Stimulated activated CD8-positive, alpha-beta memory T cell treated with anti-CD3 and anti-CD28 coated beads, Interleukin-2, amount 100 ng/mL, for 1 hour (primary cell): Measurements from ENCODE around the gene PSMD5.

Source experiments
- DNase-seq, 2 donors: peaks; one replicate each; pipeline ENCODE4 v3.0.0-alpha.2; 2020; ENCODE audit warnings: low read depth in 2 of 2

PSMD5 gene

DNA sequence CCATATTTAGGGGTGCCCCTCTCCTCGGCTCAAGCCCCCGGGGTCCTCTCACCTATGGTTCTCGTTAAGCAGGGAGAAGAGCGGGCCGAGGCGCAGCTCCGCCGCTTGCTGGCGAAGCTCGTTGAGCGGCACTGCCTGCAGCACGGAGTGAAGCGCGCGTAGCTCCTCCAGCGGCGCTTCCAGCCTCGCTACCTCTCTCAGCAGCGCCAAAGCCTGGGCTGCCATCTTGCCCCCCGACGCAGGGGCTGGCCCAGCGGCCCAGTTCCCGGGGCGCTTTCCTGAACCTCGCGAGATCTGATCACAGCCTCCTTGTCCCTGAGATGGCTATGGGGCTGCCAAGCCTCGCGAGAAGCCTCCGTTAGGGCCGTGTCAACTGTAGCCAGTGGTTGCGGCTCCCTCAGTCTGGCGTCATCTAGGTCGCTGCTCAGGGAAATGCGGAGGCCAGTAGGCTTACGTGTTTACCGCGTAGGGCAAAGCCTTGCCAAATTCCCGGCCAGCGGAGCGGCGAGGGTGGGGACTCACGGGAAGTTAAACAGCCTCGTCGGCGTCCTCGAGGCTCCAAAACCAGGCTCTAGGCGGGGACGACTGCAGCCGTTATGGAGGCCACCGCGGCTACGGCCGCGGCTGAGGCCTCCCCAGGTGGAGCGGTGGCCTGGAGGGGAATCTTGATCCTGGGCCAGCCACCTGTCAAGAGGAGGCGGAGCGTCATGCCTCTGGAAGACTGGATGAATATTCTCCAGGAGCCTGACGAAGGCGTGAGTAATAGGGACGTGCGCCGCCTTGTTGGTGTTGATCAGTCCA is at the start of gene PSMD5:
TSS of gene PSMD5 (minus strand) at position 238 of the 801 bp plus-strand sequence. CDS start at position 225, 13 bp downstream.
- DNase-seq, result peak; percentile 84 to 90

DNA sequence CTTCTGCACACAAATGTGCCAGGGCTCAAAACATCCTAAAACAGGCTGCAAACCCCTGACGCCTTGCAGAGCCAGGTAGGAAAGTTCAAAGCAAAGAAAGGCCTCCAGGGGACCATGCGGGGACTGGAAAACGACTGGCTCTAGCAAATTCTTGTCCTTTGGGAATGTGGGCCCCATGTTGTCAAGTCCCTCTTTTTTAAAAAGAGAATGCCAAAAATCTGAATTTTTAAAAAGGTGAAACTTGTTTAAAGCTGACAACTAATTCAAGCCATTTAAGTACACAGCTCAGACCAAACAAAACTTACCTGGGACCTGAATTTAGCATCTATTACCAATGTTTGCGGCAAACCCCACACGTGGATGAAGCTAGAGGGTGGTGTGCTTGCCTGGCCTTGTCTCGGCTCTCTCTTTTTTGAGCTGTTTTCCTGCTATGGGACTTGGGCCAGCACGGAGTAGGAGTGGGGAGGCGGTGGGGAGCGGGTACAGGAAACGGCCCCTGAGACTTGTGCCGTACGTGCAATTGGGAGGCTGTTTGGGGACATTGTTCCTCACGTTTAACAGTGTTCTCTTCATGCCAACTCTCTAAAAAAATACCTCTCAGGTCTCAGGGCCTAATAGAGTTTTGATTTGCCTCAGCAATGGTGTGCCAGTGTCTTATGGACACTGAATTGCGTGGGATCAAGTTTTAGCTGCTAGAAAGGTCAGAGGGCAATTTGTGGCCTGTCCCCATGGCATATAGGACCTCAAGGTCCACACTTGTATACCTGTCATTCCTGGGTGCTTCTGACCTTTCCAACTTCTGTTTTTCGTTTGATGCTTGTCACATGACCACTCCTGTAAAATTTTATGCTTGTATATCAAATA is 49.4 kb upstream of the PSMD5 start:
- no peak for DNase-seq

DNA sequence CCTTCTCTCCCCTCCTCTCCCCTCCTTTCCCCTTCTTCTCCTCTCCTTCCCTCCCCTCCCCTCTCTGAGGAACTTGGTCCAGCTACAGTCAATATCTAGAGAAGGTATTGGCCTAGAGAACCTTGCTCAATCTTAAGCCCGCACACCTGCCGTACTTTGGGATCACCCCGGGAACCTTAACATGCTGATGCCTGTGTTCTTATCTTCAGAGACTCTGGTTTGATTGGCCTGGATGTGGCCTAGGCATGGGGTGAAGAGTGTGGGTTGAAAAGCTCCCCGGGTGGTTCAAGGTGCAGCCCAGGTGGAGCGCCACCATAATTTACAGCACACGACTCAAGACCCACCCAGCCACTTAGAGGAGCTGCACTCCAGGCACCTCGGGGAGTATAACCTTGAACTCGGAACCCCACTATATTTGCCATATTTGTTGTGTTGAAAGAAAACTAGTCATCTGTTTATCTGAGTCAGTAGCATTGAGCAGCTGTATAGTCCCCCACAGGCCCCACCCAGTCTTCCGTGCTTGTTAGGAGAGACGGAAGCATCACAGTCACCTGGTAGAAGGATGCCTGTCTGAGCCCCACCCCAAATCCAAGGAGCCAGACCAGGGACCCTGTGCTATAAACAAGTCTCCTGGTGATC is 48.6 kb upstream of the PSMD5 start:
- no peak for DNase-seq

DNA sequence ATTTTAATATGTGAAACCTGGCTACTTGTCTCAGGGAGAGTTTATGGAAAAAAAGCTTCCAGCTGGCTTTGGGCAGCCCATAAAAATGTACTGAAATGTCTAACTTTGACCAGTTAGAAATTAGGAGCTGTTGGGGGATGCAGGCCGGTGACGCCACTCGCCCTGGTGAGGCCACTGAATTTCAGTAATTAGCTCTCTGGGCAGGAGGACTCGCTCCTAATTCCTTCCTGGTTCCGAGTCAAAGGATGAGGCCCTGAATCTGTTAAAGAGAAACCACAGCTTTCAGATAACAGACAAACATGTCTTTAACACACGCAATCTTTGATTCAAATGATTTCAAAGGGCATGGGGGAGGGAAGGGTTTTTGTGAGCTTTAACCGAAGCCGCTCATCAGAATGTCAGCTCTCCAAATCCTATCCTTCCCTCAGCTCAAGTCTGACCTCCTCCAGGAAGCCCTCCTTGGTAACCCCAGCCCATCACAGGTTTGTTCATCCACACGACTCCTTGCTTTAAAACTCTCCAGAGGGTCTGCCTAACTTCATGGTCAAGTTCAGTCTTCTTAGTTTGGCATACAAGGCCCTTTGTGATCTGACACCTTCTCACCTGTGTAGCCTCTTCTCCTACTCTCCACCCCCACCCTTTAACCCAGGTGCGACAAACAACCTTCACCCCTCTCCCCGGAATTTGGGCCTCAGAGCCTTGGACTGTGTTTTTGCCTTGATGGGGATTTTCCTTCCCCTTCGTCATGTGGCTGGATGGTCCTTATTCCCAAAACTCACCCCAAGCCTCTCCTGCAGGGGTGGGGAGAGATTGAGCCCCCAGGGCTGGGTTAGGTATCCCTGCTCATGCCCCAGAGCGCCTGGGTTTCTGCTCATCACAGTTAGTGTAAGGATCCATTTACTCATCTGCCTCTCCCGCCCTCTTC is 47.9 kb upstream of the PSMD5 start:
- DNase-seq, result no peak

DNA sequence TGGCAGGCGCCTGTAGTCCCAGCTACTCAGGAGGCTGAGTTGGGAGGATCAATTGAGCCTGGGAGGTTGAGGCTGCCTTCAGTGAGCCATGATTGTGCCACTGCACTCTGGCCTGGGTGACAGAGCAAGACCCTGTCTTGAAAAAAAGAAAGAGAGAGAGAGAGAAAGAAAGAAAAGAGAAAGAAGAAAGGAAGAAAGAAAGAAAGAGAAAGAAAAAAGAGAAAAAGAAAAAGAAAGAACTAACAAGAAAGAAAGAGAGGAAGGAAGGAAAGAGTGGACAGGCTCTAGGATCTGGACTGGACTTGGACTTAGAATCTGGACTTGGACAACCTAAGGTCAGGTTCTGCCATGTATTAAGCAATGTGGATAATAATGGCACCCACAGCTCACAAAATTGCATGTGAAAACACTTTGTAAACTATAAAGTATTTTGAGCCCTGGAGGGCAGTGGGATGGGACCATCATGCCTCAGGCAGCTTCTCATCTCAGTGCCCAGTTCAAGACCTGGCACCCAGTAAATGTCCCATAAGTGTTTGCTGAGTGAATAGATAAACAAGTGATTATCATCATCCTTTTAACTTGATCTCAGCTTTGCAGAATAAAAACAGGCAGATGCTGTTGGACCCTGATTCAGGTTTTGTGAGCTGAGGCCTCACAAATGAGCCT is 47.0 kb upstream of the PSMD5 start:
- DNase-seq, result no peak

DNA sequence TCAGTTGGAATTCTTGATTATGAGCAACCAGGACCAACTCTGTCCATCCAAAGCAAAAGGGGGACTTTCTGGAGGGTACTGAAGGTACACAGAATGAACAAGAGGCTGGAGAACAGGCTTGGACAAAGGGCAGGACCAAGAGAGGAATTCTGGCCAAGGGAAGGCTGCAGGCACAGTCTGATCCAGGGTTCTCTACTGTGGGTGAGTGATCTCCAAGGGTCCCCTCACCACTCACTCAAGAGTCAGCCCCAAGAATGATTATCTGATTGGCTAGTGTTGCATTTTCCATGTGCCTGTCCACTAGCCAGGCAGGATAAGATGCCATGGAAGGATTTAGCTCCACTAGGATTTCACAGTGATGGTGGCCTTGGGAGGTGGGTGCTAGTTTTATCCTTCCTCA is 45.9 kb upstream of the PSMD5 start:
- DNase-seq, result no peak

DNA sequence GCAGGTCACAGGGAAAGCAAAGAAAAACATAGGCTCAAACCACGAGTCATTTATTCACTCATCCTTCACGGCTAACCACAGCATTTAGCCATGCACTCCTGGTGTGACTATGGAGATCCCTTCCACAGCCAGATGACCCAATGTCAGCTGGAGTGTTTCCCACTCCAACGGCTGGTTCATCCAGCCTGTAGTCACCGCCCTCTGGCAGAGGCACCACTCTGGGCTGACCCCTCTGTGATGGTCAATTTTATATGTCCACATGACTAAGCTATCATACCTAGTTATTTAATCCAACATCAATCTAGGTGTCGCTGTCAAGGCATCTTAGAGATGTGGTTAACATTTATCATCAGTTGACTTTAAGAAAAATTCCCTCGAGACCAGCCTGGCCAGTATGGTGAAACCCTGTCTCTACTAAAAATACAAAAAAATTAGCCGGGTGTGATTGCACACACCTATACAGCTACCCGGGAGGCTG is 43.8 kb upstream of the PSMD5 start:
- no peak for DNase-seq

DNA sequence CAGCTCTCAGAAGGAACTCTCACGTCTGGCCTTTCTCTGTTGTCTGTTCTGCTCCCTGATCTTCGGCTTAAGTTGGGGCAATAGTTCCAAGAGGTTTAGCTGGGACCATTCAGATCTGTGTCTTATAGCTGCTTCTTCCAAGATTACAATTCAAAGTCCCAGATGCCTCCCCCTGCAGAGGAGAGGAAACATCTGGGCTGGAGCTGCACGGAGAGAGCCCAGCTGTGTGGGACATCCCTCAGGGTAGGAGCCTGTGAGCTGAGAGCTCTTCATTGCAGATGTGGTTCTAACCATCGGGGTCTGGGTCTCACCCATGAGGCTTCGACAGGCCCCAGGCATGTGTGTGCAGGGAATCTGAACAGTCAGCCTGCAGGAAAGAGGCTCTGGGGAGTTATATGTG is 43.2 kb upstream of the PSMD5 start:
- no peak for DNase-seq

DNA sequence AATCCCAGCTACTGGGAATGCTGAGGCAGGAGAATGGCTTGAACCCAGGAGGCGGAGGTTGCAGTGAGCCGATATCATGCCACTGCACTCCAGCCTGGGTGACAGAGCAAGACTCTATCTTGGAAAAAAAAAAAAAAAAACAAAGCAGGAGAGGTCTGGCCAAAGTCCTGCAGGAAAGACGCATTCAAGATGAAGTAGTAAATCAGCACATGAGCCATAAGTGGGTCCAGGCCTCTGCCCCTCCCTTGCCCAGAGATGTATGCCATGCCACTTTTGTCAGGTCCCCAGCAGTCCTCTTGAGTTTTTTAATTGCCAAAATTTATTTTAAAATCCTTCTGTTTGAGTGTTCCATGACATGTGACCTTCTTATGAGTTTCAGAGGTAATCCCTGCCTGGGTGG is 42.7 kb upstream of the PSMD5 start:
- no peak for DNase-seq

DNA sequence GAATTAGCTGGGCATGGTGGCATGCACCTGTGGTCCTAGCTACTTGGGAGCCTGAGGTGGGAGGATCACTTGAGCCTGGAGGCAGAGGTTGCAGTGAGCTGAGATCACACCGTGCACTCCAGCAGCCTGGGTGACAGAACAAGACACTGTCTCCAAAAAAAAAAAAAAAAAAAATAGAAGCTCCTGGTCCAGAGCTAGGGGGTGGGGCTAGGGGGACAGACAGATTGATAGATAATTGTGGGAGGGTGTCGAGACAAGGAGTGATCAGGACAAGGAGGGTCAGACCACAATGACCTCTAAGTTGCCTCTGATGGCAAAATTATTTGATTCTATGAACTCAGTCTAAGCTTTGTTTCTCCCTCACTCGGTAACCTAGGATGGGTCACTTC is 40.9 kb upstream of the PSMD5 start:
- DNase-seq, result no peak

DNA sequence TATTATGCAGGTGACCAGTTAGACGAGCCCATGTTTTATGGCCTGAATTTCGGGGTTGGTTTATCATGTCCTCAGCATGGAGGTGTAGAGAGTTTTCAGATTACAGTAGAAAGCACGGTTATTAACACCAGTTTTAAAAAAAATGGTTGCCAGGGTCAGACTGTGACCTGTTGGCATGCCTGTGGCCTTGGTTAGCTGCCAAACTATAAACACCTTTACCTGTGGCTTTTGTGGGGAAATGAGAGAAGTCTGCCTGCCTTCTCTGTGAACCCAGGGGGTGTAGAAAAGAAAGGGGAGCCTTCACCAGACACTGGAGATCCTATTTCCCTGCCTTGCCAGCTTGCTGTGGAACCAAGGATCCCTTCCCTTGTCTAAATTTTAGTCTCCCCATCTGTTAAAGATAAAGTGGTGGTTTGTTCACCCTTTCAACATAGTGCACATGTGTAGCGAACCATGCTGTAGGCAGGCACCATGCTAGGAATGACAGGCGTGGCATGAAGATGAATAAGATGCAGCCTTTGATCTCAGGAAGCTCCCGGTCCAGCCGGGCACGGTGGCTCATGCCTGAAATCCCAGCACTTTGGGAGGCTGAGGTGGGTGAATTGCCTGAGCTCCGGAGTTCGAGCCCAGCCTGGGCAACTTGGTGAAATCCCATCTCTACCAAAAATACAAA is 40.3 kb upstream of the PSMD5 start:
- DNase-seq, result no peak

DNA sequence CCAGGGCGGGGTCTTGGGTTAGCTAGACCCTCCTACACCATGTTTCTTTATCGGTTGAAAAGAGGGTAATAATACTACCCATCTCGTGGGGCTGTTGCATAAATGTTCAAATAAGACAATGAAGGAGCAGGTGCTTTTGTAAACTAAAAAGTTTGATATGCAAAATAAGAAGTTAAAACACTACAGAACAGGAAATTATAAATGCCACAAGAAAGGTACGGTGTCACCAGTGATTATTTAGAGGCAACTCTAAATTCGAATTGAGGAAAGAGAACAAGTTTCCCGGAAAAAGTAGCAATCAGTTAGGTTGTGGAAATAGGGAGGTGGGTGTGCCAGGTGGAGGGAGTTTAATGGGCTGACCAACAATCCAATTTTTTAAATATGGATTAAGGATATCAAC is 36.7 kb upstream of the PSMD5 start:
- DNase-seq, result no peak

DNA sequence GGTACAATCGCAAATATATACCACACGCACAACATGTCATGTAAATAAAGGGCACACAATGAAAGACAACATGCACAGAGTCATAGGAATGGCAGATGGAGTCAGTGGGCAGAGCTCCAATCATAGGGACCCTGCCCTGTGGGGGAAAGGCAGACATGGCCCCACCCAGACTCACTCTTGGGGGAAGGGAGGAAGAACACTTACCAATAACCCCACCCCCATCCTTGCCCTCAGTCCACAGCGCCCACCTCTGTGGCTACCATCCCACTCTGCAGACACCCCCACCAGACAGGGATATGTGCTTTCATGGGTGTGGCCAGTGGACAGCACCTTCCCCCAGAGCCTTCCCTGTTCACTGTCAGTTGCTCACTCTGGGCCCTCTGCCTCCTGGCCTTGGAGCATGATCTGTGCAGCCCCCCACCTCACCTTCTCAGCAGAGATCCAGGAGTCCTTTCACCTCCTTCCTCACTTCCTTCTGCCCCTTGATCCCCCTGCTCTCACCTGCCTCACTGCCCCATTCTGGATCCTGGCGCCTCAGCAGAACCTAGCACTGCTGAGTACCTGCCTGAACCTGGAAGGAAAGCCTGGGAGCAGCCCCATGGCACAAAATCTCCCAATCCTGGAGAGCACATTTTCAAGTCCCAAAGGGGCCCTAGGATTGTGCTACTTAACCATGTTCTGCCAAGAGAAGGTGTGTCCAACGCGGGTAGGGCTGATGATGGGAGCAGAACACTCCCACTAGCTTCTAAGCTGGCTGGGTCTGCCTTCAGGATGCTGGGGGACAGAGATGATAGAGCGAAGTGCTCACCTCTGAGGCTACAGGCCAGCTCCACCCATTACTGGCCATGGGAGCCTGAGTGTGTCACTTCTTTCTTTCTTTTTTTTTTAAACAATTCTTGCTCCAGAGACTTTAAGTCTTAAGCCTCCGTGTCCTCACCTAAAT is 35.7 kb upstream of the PSMD5 start:
- no peak for DNase-seq

DNA sequence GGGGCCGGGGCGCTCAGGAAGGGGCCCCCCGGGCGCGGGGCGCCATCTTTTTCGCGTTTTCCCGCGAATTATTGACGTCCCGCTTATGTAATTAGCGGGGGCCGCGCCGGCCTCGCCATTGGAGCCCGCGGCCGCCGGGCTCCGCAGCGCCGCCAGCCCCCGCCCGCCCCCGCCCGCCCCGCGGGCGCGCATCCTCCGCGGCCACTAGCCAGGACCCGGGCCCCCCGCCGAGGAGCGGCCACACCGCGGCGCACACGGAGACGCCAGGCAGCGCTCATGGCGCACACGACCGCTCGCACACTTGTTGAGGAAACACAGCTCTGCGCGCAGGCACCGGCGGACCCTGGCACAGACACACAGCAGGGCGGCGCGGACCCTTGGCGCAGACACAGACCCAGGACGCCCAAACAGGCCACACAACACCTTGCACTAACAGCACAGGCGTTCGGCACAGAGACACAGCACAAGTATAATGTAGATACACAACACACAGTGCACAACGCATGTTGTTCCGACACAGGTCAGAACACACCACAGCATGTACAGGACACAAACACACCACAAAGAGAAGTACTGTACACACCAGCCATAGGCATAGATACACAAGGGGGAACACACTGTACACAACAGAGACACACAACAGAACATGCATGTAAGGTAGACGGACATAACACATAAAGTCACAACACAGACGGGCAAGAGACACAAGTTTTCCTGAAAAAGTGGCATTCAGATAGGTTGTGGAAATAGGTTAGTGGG is 34.7 kb upstream of the PSMD5 start:
- no peak for DNase-seq

DNA sequence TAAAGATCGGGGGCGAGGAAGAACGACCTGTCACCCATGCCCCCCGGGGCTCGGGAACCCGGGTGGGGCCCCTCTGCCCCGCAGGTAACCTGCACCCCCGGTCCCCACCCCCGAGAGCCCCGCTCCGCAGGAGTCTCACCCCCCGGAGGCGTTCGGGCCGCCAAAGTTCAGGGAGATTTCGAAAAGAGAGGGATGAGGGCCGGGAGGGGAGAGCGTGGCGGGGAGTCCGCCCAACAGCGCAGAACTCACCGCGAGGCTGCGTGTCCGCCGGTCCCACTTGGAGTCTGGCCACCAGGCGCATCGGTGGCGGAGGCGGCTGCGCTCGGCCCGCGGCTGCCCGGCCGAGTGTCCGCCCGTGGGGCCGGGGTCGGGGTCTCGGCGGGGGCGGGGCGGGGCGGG is 34.1 kb upstream of the PSMD5 start, which contains the start of gene PHF19:
TSS of gene PHF19 (minus strand) at position 347 of the 399 bp plus-strand sequence. CDS start 2,447 bp downstream, outside the sequence.
- no peak for DNase-seq

DNA sequence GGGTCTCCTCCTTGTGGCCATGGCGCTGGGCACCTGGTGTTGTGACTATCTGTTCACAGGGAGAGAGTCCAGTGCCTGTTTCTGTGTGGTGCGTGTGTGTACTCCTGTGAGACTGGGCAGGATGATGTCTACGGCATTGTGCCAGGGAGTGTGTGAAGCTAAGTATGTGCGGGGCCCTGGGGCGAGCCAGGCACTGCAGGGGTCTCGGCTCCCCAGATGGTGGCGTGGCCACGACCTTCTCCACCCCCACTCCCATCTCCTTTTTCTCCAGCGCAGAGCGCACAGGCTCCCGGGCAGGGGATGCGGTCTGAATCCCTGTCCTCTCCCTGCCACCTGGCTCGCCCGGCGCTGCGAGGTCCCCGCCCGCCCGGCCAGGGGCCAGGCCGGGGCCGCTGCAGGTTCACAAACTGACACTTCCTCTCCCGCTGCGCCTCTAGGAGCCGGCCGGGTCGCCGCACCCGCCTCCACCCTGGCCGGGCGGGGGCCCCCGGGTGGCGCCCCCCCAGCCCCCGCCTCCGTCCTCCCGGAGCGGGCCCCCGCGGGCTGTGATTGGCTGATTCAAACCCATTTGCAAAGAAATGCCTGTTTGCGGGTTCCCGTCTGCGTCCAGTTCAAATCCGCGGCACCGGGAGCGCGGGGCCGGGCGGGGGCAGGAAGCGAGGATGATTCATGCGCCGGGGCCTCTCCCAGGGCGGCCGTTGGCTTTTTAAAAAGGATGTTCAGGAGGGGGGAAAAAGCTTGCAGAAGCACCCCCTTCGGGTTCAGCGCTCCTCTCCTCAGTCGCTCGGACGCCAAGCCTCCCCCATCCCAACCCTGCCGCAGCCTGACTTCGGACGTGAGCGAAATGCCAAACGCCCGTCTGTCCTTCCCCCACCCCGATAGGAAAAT is 33.5 kb upstream of the PSMD5 start:
- DNase-seq, result peak; percentile 61 to 69

DNA sequence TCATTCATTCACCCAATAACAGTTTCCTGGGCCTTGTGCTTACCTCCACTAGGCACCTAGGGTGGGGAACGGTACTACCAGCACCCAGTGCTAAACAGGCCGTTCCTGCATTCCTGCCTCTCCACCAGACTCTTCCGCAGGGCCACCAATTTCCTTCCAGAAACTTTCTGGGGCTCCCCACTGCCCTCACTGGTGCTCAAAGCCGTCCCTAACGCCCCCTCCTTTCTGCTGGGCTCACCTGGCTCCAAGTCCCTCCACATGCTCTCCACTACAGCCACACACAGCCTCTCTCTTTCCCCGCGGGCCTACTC is 32.9 kb upstream of the PSMD5 start:
- DNase-seq, result no peak
